T follicular helper cell (primary cell): Measurements from ENCODE around the gene OR2A42.
"Not testable (repeated sequence)": the region's sequence is repeated elsewhere in the genome, so short reads cannot be mapped to it uniquely, and the experiment has no call there.

ENCODE experiments used
- DNase-seq: peaks from one replicate; pipeline ENCODE4 v3.0.0-alpha.2; 2020; ENCODE audit warnings: low read depth
- total RNA-seq, 2 experiments: gene quantifications; one replicate each; lab custom pipeline; 2026; lab: John Stamatoyannopoulos, UW

Gene OR2A42
- 0 reads per million in 2 experiments for total RNA-seq

GRCh38 chr7:144239365-144239764, at the start of gene OR2A42:
Gene OR2A42 (minus strand): TSS chr7:144239605. CDS start chr7:144232843, 6,762 bp downstream.
- DNase-seq = not testable (repeated sequence)

GRCh38 chr7:144287171-144287784, 47.9 kb upstream of the OR2A42 start:
- not testable (repeated sequence) for DNase-seq

- DNase-seq = not testable (repeated sequence)
Observed at GRCh38 chr7:144283716-144284115, 44.3 kb upstream of the OR2A42 start.

GRCh38 chr7:144282490-144282889, 43.1 kb upstream of the OR2A42 start:
- not testable (repeated sequence) for DNase-seq

- DNase-seq = not testable (repeated sequence)
Observed at GRCh38 chr7:144281981-144282380, 42.6 kb upstream of the OR2A42 start.

- not testable (repeated sequence) for DNase-seq
Observed at GRCh38 chr7:144280010-144280409, 40.6 kb upstream of the OR2A42 start.

GRCh38 chr7:144275281-144275680, 35.9 kb upstream of the OR2A42 start:
- DNase-seq = not testable (repeated sequence)

- DNase-seq = not testable (repeated sequence)
Observed at GRCh38 chr7:144269188-144269587, 29.8 kb upstream of the OR2A42 start, which contains the start of gene CTAGE8. Gene CTAGE8 (minus strand): TSS chr7:144269288. CDS start chr7:144269250, 38 bp downstream.

GRCh38 chr7:144264692-144265091, 25.3 kb upstream of the OR2A42 start, which contains the start of gene OR2A7:
Gene OR2A7 (minus strand): TSS chr7:144264792. CDS start chr7:144259628, 5,164 bp downstream.
- DNase-seq = not testable (repeated sequence)

GRCh38 chr7:144262128-144262527, 22.7 kb upstream of the OR2A42 start:
- DNase-seq = not testable (repeated sequence)

- DNase-seq = not testable (repeated sequence)
Observed at GRCh38 chr7:144259067-144259466, 19.7 kb upstream of the OR2A42 start.

GRCh38 chr7:144256112-144256511, 16.7 kb upstream of the OR2A42 start:
- no peak for DNase-seq

GRCh38 chr7:144255471-144255897, 16.1 kb upstream of the OR2A42 start:
- DNase-seq = no peak

- not testable (repeated sequence) for DNase-seq
Observed at GRCh38 chr7:144252307-144252706, 12.9 kb upstream of the OR2A42 start.

- DNase-seq = not testable (repeated sequence)
Observed at GRCh38 chr7:144247674-144248330, 8.4 kb upstream of the OR2A42 start.

- not testable (repeated sequence) for DNase-seq
Observed at GRCh38 chr7:144246967-144247366, 7.6 kb upstream of the OR2A42 start.

GRCh38 chr7:144245372-144245771, 6.0 kb upstream of the OR2A42 start:
- not testable (repeated sequence) for DNase-seq

GRCh38 chr7:144238530-144239082, 799 bp downstream of the OR2A42 start:
- DNase-seq = not testable (repeated sequence)

GRCh38 chr7:144233039-144233438, 6.4 kb downstream of the OR2A42 start:
- DNase-seq = not testable (repeated sequence)

- not testable (repeated sequence) for DNase-seq
Observed at GRCh38 chr7:144231027-144231426, 8.4 kb downstream of the OR2A42 start.

GRCh38 chr7:144228810-144229209, 10.6 kb downstream of the OR2A42 start:
- not testable (repeated sequence) for DNase-seq

GRCh38 chr7:144226866-144227265, 12.5 kb downstream of the OR2A42 start:
- DNase-seq = not testable (repeated sequence)

GRCh38 chr7:144223675-144224074, 15.7 kb downstream of the OR2A42 start:
- DNase-seq = not testable (repeated sequence)
